Vagina (tissue), 2 donors: ENCODE measurements around the gene SAMD4A. TPM values are rescaled to one million over a fixed set of nuclear protein-coding genes. Genes with fewer than 3 reads are reported as not detected.

Experiments
- DNase-seq, 2 donors: peaks; one replicate each; pipeline ENCODE4 v3.0.0-alpha.2; 2017; ENCODE audit errors: extremely low spot score in 2 of 2
- H3K27ac ChIP-seq: fragments of 200-600 bp; sonication (generic); one replicate; pipeline ENCODE4 v1.5.1; 2019
- H3K27me3 ChIP-seq: fragments of 200-600 bp; sonication (generic); one replicate; pipeline ENCODE4 v1.5.1; 2019
- H3K36me3 ChIP-seq, 2 donors: fragments of 200-600 bp; sonication (generic); one replicate each; pipeline ENCODE4 v1.5.1; 2017 to 2019
- H3K4me1 ChIP-seq: fragments of 200-600 bp; sonication (generic); one replicate; pipeline ENCODE4 v1.5.1; 2019
- H3K4me3 ChIP-seq, 2 donors: fragments of 200-600 bp; sonication (generic); 1 replicate in 1 of 2; 2 replicates in 1 of 2; pipeline ENCODE4 v1.5.1; 2016 to 2019
- H3K9me3 ChIP-seq: fragments of 200-600 bp; sonication (generic); one replicate; pipeline ENCODE4 v1.5.1; 2019
- POLR2A ChIP-seq, 2 donors: fragments of 450-650 bp; IDR thresholded peaks; one replicate each; pipeline ENCODE4 v1.6.1; 2017; ENCODE audit warnings: antibody characterized with exemption in 2 of 2, mild to moderate bottlenecking in 2 of 2, moderate library complexity in 2 of 2
- POLR2AphosphoS5 ChIP-seq, 2 donors: sonication (generic); formaldehyde crosslinking; IDR thresholded peaks; one replicate each; pipeline ENCODE4 v1.9.0; 2017; ENCODE audit warnings: antibody characterized with exemption in 2 of 2, mild to moderate bottlenecking in 2 of 2, low read depth in 1 of 2; ENCODE audit not compliant: insufficient read depth in 1 of 2
- intact Hi-C: fragments of 100-400 bp; cut with DNase I; formaldehyde crosslinking; loops from one replicate; pipeline ENCODE4 v1.15.1; 2023
- total RNA-seq: library from RNA; depleted of rRNA; stranded (reverse); fragments of >200 nt; gene quantifications from one replicate; pipeline ENCODE4 v1.2.3, GENCODE V29; 2016
- TF ChIP-seq, protein P1 (sequence below), 3 experiments: fragments of 450-650 bp in 2 of 3; fragments of 200-600 bp in 1 of 3; sonication (generic) in 1 of 3; IDR thresholded peaks; one replicate each; pipeline ENCODE4 v1.5.1; 2017 to 2019; ENCODE audit warnings: antibody characterized with exemption in 3 of 3, mild to moderate bottlenecking in 2 of 3, moderate library complexity in 2 of 3

The SAMD4A gene
- total RNA-seq, 1 donor from 2014 or later = 43.0 TPM

DNA sequence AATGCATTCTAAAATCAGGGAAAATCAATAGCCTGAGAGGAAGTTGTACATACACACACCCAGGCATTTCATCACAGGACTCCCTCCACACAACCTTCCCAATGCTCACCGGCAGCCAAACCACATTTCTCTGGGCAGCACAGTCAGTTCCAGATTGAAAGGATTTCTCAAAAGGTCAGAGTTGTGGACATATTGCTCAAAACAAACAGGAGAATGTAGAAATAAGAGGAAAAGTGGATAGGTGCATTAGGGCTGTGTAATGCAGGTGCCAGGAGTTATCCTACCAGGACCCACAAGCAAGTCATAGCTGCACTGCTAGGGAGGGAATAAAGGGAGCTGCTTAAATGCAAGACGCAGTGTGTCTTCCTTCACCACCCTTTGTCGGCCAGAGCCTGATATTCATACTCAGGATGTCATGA, 272.8 kb downstream of the SAMD4A start:
- Histone ChIP-seq H3K4me3 (no peak overlapping the region), H3K27me3 (no peaks in the 10 kb centered on the region), H3K27ac (no peak overlapping the region), H3K4me1 (no peaks in the 10 kb centered on the region), H3K9me3 (no peaks in the 10 kb centered on the region), H3K36me3 (no peaks in the 10 kb centered on the region)
- no peak for TF ChIP-seq POLR2AphosphoS5 (IDR thresholded peaks at IDR 0.05; ENCODE audit: insufficient read depth in 1 of 2, low read depth in 1 of 2)
- no peak for TF ChIP-seq POLR2A (IDR thresholded peaks at IDR 0.05)
- TF ChIP-seq, protein P1, sequence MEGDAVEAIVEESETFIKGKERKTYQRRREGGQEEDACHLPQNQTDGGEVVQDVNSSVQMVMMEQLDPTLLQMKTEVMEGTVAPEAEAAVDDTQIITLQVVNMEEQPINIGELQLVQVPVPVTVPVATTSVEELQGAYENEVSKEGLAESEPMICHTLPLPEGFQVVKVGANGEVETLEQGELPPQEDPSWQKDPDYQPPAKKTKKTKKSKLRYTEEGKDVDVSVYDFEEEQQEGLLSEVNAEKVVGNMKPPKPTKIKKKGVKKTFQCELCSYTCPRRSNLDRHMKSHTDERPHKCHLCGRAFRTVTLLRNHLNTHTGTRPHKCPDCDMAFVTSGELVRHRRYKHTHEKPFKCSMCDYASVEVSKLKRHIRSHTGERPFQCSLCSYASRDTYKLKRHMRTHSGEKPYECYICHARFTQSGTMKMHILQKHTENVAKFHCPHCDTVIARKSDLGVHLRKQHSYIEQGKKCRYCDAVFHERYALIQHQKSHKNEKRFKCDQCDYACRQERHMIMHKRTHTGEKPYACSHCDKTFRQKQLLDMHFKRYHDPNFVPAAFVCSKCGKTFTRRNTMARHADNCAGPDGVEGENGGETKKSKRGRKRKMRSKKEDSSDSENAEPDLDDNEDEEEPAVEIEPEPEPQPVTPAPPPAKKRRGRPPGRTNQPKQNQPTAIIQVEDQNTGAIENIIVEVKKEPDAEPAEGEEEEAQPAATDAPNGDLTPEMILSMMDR (IDR thresholded peaks at IDR 0.05) = no peak
- intact Hi-C loops = no loop called here
- DNase-seq = no peak

DNA sequence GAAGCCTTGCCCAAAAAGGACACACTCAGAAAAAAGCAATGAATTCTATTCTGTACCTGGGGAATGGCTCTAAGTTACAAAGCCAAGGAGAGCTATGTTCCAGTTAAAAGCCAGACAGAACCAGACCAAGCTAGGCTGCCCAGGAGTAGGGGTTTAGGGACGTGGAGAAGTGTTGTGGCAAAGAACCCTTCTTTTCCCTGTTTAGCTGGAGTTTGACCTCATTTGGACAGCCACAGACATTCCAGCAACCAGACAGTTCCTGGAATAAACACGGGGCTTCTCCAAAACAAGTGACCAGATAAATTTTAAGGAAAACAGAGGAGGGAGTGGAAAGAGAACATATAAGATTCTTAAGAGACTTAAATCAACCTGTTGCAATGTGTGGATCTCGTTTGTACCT, 273.4 kb downstream of the SAMD4A start:
- Histone ChIP-seq H3K4me1 (no peaks in the 10 kb centered on the region), H3K4me3 (no peak overlapping the region), H3K27me3 (no peaks in the 10 kb centered on the region), H3K9me3 (no peaks in the 10 kb centered on the region), H3K27ac (no peak overlapping the region), H3K36me3 (no peaks in the 10 kb centered on the region)
- intact Hi-C loops = no loop called here
- TF ChIP-seq, protein P1 (IDR thresholded peaks at IDR 0.05) = no peak
- TF ChIP-seq POLR2A (IDR thresholded peaks at IDR 0.05) = no peak
- DNase-seq = no peak

DNA sequence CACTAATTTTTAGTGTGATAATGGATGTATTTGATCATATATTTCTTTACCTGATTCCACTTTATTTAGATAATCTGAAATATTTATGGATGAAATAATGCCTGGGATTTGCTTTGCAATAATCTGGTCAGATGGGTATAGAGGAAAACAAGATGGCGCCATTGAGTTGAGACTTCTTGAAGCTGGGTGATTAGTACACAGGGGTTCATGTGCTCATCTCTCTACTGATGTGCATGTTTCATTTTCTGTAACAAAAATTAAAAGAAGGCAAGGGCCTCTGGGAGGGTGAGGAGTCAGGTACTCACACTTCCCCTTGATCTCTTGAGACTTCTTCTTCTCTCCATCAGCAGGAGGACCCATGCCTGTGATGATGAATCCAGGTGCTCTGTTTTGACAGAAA, 273.9 kb downstream of the SAMD4A start:
- no peaks in the 10 kb centered on the region for H3K27me3 ChIP-seq
- H3K4me3 ChIP-seq = no peak overlapping the region
- no peaks in the 10 kb centered on the region for H3K9me3 ChIP-seq
- no peak for DNase-seq
- intact Hi-C loops = no loop called here
- H3K4me1 ChIP-seq = no peaks in the 10 kb centered on the region
- TF ChIP-seq POLR2A (IDR thresholded peaks at IDR 0.05) = no peak
- no peak for TF ChIP-seq POLR2AphosphoS5 (IDR thresholded peaks at IDR 0.05; ENCODE audit: insufficient read depth in 1 of 2, low read depth in 1 of 2)
- TF ChIP-seq, protein P1 (IDR thresholded peaks at IDR 0.05) = no peak
- H3K27ac ChIP-seq = no peak overlapping the region
- no peaks in the 10 kb centered on the region for H3K36me3 ChIP-seq

Other genes starting within 250 kb of the SAMD4A start
- 6.6 TPM for gene CDKN3, start 170.1 kb upstream of the SAMD4A start, total RNA-seq
- gene CNIH1, start 125.8 kb upstream of the SAMD4A start, total RNA-seq = 124 TPM
- 24.1 TPM for gene GMFB, start 78.1 kb upstream of the SAMD4A start, total RNA-seq
- 9.6 TPM for gene CGRRF1, start 57.2 kb upstream of the SAMD4A start, total RNA-seq